ENCODE data around the gene HELZ2.

HELZ2 gene

DNA sequence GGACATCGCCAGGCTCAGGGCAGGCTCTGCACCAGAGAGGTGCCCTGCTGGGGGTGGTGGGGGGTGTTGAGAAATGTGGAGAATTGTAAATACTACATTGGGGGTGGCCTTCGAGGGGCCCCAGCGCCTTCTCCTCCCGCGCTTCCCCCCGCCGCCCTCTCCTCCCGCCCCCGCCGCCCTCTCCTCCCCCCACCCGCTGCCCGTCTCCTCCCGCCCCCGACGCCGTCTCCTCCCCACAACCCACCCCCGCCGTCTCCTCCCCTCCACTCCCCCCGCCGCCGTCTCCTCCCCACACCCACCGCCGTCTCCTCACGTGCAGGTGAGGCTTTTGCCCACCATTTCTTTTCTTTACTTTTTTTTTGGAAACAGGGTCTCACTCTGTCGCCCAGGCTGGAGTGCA lies 25.0 kb downstream of the HELZ2 start:
- no peak for TF ChIP-seq CTCF (IDR thresholded peaks at IDR 0.05; ENCODE audit: low read depth, low read length)
- H3K4me3 ChIP-seq (ENCODE audit: low read depth, low read length): no peak overlapping the region

GRCh38 chr20:63548542-63548941 lies 25.5 kb downstream of the HELZ2 start:
- H3K4me3 ChIP-seq (ENCODE audit: low read depth, low read length): no peak overlapping the region
- TF ChIP-seq CTCF (IDR thresholded peaks at IDR 0.05; ENCODE audit: low read depth, low read length): no peak

- TF ChIP-seq CTCF (IDR thresholded peaks at IDR 0.05; ENCODE audit: low read depth, low read length): no peak
- H3K4me3 ChIP-seq (ENCODE audit: low read depth, low read length): no peak within 1 kb of the TSS
These were observed 26.1 kb downstream of the HELZ2 start, which contains the start of gene SRMS for GRCh38 chr20:63547725-63548480. Gene SRMS, minus strand, starts transcription at chr20:63547749. Its CDS starts 286 bp downstream, at chr20:63547463.

- H3K4me3 ChIP-seq (ENCODE audit: low read depth, low read length): no peak overlapping the region
- TF ChIP-seq CTCF (IDR thresholded peaks at IDR 0.05; ENCODE audit: low read depth, low read length): no peak
These were observed 26.9 kb downstream of the HELZ2 start for GRCh38 chr20:63546956-63547724.

- no peak overlapping the region for H3K4me3 ChIP-seq (ENCODE audit: low read depth, low read length)
- TF ChIP-seq CTCF (IDR thresholded peaks at IDR 0.05; ENCODE audit: low read depth, low read length): no peak
These were observed 27.6 kb downstream of the HELZ2 start for GRCh38 chr20:63546256-63546955.

DNA sequence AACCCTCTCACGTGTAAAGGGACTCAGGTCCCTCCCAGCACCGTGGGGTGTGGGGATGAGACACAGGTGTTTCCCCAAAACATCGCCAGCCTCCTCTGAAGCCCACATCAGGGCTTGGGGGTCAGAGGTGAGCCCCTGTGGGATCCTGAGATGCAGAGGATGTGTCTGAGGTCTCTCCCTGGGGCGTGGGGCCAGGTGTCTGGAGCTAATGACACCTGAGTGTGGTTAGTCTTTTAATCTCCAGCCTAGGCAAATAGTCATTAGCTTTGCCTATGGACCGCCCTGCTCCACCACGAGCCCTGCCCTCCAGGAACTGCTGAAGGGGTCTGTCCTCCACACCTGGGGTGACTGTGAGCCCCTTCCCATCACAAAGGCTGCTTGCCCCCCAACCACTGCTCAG lies 28.2 kb downstream of the HELZ2 start:
- H3K4me3 ChIP-seq (ENCODE audit: low read depth, low read length): no peak overlapping the region
- no peak for TF ChIP-seq CTCF (IDR thresholded peaks at IDR 0.05; ENCODE audit: low read depth, low read length)
